T-helper 2 cell treated with Interferon-gamma antibody and Interleukin-4, amounts not matched to agents 5 μg/mL and 100 μg/mL, for 36 hours (primary cell): ENCODE data around the gene BCL2L1.

Experiments
- DNase-seq: peaks from one replicate; pipeline ENCODE4 v3.0.0; 2021; ENCODE audit warnings: low spot score
- H3K27ac Mint-ChIP-seq: one replicate; pipeline ENCODE4 v1.8.0; 2021; ENCODE audit warnings: mild to moderate bottlenecking, mixed read lengths
- H3K27me3 Mint-ChIP-seq: one replicate; pipeline ENCODE4 v1.8.0; 2021; ENCODE audit warnings: low read depth, mixed read lengths
- H3K36me3 Mint-ChIP-seq: one replicate; pipeline ENCODE4 v1.8.0; 2021; ENCODE audit warnings: low read depth, mixed read lengths
- H3K4me1 Mint-ChIP-seq: one replicate; pipeline ENCODE4 v1.8.0; 2021; ENCODE audit warnings: low read depth, mixed read lengths
- H3K4me3 Mint-ChIP-seq: one replicate; pipeline ENCODE4 v1.8.0; 2022; ENCODE audit warnings: mild to moderate bottlenecking, moderate library complexity, mixed read lengths
- H3K9me3 Mint-ChIP-seq: one replicate; pipeline ENCODE4 v1.8.0; 2021; ENCODE audit warnings: mixed read lengths

Gene BCL2L1

GRCh38 chr20:31698243-31698802, 24.3 kb downstream of the BCL2L1 start:
- Mint-ChIP-seq H3K27ac (peak overlapping the region; percentile 39), H3K4me1 (peaks cover 56% of the 10 kb centered on the region), H3K4me3 (no peak overlapping the region), H3K36me3 (peaks cover 33% of the 10 kb centered on the region), H3K9me3 (no peaks in the 10 kb centered on the region), H3K27me3 (no peaks in the 10 kb centered on the region)
- DNase-seq = no peak

DNA sequence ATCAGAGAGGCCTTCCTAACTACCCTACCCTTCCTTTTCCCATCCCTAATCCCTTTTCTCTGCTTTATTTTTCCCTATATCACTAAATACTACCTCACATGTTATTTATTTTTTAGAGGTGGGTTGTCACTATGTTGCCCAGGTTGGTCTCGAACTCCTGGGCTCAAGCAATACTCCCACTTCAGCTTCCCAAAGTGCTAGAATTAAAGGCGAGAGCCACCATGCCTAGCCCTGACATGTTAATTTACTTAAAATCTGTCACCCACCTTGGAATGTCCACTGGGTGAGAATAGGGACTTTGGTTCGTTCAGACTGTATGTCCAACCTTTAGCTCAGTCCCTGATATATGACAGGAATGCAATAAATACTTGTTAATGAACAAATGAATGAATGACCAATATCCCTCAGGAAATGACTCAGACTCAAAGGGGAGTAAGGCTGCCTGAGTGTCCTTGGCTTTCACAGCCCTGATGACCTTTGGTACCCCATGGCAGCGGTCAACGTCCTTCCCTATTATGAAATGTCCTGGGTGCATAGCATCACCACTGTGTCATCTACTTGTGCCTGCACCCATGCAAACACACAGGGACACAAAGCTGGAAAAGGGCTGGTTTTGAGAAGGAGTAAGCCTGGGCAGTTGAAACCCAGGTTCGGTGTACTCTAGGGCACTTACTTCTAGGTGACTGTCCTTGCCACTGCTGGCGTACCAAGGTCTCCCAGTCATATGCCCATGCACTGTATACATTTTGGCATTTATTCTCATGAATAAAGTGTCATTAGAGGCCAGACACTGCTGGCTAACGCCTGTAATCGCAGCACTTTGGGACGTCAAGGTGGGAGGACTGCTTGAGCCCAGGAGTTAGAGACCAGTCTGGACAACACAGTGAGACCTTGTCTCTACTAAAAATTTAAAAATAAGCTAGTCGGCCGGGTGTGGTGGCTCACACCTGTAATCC, 26.5 kb downstream of the BCL2L1 start:
- Mint-ChIP-seq H3K4me3 (no peak overlapping the region), H3K4me1 (peaks cover 63% of the 10 kb centered on the region), H3K27me3 (no peaks in the 10 kb centered on the region), H3K36me3 (peaks cover 35% of the 10 kb centered on the region), H3K27ac (peak overlapping the region; percentile 81), H3K9me3 (no peaks in the 10 kb centered on the region)
- no peak for DNase-seq

DNA sequence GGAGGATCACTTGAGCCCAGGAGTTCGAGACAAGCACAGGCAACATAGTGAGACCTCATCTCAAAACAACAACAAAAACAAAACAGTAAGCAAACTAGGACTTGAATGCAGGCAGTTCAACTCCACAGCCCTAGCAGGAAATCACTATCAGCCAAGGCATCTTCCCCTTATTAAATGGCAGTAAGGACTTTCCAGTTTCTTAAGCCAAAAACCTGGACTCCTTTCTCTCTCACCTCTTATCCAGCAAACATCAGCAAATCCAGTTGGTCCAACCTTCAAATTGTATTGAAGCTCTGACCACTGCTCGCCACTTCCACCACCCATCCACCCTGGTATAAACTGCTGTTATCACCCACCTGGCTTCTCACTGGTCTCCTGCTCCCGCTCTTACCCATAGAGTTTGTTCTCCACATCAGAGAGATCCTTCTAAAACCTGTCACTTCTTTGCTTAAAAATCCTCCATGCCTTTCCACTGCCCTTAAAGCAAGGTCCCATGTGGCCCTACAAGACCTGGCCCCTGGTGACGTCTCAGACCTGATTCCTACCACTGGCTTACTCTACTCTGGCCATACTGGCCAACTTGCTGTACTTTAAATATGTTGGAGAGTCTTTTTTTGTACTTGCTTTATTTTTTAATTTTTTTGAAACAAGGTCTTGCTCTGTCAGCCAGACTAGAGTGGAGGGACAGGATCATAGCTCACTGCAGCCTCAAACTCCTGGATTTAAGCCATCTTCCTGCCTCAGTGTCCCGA, 27.6 kb downstream of the BCL2L1 start:
- Mint-ChIP-seq H3K4me3 (no peak overlapping the region), H3K27me3 (no peaks in the 10 kb centered on the region), H3K4me1 (peaks cover 57% of the 10 kb centered on the region), H3K9me3 (no peaks in the 10 kb centered on the region), H3K27ac (peak overlapping the region; percentile 81), H3K36me3 (peaks cover 34% of the 10 kb centered on the region)
- DNase-seq = no peak

- Mint-ChIP-seq H3K27me3 (no peaks in the 10 kb centered on the region), H3K9me3 (no peaks in the 10 kb centered on the region), H3K4me1 (peaks cover 52% of the 10 kb centered on the region), H3K36me3 (peaks cover 33% of the 10 kb centered on the region), H3K27ac (peak overlapping the region; percentile 81), H3K4me3 (no peak overlapping the region)
- DNase-seq = no peak
These were observed 28.5 kb downstream of the BCL2L1 start for GRCh38 chr20:31693987-31694661.

DNA sequence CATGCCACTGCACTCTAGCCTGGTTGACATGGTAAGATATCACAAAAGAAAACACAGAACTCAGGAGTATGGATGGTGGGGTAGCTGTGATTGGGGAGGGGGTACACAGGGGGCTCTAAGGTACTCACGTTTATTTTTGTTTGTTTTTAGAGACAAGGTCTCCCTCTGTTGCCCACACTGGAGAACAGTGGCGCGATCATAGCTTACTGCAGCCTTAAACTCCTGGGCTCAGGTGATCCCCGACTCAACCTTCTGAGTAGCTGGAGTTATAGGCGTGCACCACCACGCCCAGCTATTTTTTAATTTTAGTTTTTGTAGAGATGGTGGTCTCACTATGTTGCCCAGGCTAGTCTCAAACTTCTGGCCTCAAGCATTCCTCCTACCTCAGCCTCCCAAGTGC, 29.3 kb downstream of the BCL2L1 start:
- no peak overlapping the region for H3K4me3 Mint-ChIP-seq
- peak overlapping the region; percentile 41 for H3K27ac Mint-ChIP-seq
- DNase-seq = no peak
- peaks cover 51% of the 10 kb centered on the region for H3K4me1 Mint-ChIP-seq
- H3K27me3 Mint-ChIP-seq = no peaks in the 10 kb centered on the region
- peaks cover 37% of the 10 kb centered on the region for H3K36me3 Mint-ChIP-seq
- no peaks in the 10 kb centered on the region for H3K9me3 Mint-ChIP-seq

GRCh38 chr20:31691646-31692275, 30.9 kb downstream of the BCL2L1 start:
- Mint-ChIP-seq H3K9me3 (no peaks in the 10 kb centered on the region), H3K4me3 (peak overlapping the region; percentile 2), H3K4me1 (peaks cover 57% of the 10 kb centered on the region), H3K27ac (peak overlapping the region; percentile 71), H3K27me3 (no peaks in the 10 kb centered on the region), H3K36me3 (peaks cover 43% of the 10 kb centered on the region)
- no peak for DNase-seq

GRCh38 chr20:31690124-31690666, 32.5 kb downstream of the BCL2L1 start:
- no peak for DNase-seq
- H3K27ac Mint-ChIP-seq = peak overlapping the region; percentile 73
- no peaks in the 10 kb centered on the region for H3K9me3 Mint-ChIP-seq
- H3K4me3 Mint-ChIP-seq = peak overlapping the region; percentile 28
- H3K4me1 Mint-ChIP-seq = peaks cover 64% of the 10 kb centered on the region
- H3K36me3 Mint-ChIP-seq = peaks cover 53% of the 10 kb centered on the region
- H3K27me3 Mint-ChIP-seq = no peaks in the 10 kb centered on the region

DNA sequence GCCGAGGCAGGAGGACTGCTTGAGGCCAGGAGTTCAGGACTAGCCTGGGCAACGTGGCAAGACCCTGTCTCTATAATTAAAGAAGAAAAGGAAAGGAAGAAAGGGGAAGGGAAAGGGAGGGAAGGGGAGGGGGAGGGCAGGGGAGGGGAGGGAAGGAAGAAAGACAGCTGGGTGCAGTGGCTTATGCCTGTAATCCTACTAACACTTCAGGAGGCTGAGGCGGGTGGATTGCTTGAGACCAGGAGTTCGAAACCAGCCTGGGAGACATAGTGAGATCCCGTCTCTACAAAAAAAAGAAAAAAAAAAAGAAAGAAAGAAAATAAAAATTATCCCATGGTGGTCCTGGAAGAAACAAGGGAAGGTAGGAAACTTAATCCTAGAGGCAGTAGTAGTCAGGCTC, 33.5 kb downstream of the BCL2L1 start:
- H3K9me3 Mint-ChIP-seq = no peaks in the 10 kb centered on the region
- H3K4me1 Mint-ChIP-seq = peaks cover 63% of the 10 kb centered on the region
- H3K36me3 Mint-ChIP-seq = peaks cover 56% of the 10 kb centered on the region
- H3K4me3 Mint-ChIP-seq = no peak overlapping the region
- H3K27me3 Mint-ChIP-seq = no peaks in the 10 kb centered on the region
- H3K27ac Mint-ChIP-seq = peak overlapping the region; percentile 75
- DNase-seq = no peak

DNA sequence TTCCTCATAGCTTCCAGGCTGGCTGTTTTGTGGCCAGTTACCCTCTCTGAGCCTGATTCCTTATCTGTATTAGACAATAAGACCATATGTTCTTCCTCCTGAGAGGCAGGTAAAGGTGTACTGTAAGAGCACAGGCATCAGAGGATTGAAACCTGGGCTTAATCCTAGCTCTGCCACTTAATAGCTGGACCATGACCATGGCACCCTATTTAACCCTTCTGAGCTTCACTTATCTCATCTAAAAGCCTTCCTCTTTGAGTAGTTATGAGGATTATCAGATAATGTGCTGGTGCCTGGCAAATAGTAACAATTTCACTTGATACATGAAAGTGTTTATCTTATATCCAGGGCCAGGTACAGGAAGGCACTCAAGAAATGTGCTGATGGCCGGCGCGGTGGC, 34.9 kb downstream of the BCL2L1 start:
- no peak overlapping the region for H3K27ac Mint-ChIP-seq
- no peak overlapping the region for H3K4me3 Mint-ChIP-seq
- DNase-seq = no peak
- H3K27me3 Mint-ChIP-seq = no peaks in the 10 kb centered on the region
- no peaks in the 10 kb centered on the region for H3K9me3 Mint-ChIP-seq
- H3K36me3 Mint-ChIP-seq = peaks cover 65% of the 10 kb centered on the region
- H3K4me1 Mint-ChIP-seq = peaks cover 71% of the 10 kb centered on the region

GRCh38 chr20:31685853-31686643, 36.6 kb downstream of the BCL2L1 start:
- no peak for DNase-seq
- Mint-ChIP-seq H3K27me3 (no peaks in the 10 kb centered on the region), H3K36me3 (peaks cover 54% of the 10 kb centered on the region), H3K4me1 (peaks cover 71% of the 10 kb centered on the region), H3K4me3 (no peak overlapping the region), H3K27ac (no peak overlapping the region), H3K9me3 (no peaks in the 10 kb centered on the region)

DNA sequence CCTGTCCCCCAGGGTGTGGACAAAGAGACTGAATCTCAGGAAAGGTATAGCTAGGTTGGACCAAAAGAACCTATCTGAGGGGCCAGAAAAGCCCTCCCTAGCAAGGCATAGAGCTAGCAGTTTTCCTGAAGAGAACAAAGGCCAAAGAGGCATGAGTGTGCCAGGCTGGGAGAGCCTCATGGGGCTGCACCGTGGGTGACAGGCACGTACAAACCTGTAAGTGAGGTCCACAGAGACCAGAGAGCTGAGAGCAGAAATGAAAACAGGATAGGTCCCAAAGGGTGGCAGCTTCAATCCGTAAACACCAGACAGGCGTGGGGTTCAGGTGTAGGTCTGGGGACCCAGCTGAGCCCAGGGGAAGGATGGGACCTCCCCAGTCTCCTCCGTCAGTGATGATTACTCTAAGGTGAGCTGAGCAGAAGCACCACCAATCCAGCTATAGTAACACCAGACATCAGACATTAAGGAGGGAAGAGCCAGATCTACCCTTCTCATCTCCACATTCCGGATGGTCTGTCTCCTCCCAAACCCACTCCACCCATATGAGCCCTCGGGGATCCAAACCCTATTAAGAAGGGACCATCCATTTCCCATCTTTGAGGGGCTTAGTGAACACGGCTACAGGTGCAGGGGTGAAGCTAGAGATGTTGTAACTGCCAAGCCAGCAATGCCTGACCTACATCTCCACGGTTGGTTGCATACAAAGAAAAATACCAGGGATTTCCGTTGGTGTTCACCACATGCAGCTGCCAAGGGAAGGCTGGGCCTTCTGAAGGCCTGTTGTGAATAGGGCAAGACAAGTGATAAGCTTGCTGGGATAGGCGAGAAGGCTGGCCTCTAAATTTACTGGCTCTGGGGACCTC, 38.3 kb downstream of the BCL2L1 start:
- H3K4me1 Mint-ChIP-seq = peaks cover 82% of the 10 kb centered on the region
- no peaks in the 10 kb centered on the region for H3K9me3 Mint-ChIP-seq
- H3K36me3 Mint-ChIP-seq = peaks cover 57% of the 10 kb centered on the region
- H3K4me3 Mint-ChIP-seq = peak overlapping the region; percentile 45
- H3K27ac Mint-ChIP-seq = peak overlapping the region; percentile 84
- H3K27me3 Mint-ChIP-seq = no peaks in the 10 kb centered on the region
- no peak for DNase-seq

- H3K36me3 Mint-ChIP-seq = peaks cover 57% of the 10 kb centered on the region
- DNase-seq = no peak
These were observed 39.7 kb downstream of the BCL2L1 start for GRCh38 chr20:31682927-31683326.

More at GRCh38 chr20:31682927-31683326, 39.7 kb downstream of the BCL2L1 start:
- Mint-ChIP-seq H3K27me3 (no peaks in the 10 kb centered on the region), H3K27ac (peak overlapping the region; percentile 71), H3K4me1 (peaks cover 84% of the 10 kb centered on the region), H3K4me3 (peak overlapping the region; percentile 1), H3K9me3 (no peaks in the 10 kb centered on the region)
